GM23248 (cell line): ENCODE measurements around the gene MAGIX.

ENCODE experiments used
- EZH2 ChIP-seq: fragments of 200-600 bp; sonication (generic); IDR thresholded peaks from 2 replicates; pipeline ENCODE4 v1.6.1; 2018; ENCODE audit warnings: antibody characterized with exemption, mild to moderate bottlenecking; ENCODE audit not compliant: insufficient read depth, poor library complexity, severe bottlenecking
- EZH2phosphoT487 ChIP-seq: fragments of 200-600 bp; sonication (generic); IDR thresholded peaks from 2 replicates; pipeline ENCODE4 v1.6.1; 2018; ENCODE audit warnings: antibody characterized with exemption, moderate library complexity, mild to moderate bottlenecking, low read depth; ENCODE audit not compliant: insufficient read depth

DNA sequence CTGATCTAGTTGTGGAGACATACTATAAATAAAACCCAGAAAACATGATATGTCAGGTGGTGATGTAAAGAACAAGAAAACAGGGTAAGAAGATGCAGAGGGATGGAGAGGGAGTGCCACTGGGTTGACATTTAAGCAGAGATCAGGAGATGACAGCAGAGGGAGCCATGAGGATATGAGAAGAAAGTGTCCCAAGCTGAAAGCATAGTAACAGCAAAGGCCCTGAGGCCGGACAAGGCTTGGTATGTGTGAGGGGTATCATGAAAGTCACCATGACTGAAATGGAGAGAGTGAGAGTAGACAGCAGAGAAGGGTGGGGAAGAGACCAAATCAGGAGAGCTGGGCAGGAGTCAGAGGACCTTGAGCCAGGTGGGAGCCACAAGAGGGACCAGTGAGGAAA lies 42.5 kb upstream of the MAGIX start:
- TF ChIP-seq EZH2phosphoT487, result no peak
- no peak for TF ChIP-seq EZH2
